Natural killer cell (primary cell): ENCODE measurements around the gene PTPRK. TPM values are rescaled to one million over a fixed set of nuclear protein-coding genes. Genes with fewer than 3 reads are reported as not detected.

ENCODE experiments used
- ATAC-seq, 3 donors: fragments of 150-1000 bp in 2 of 3; fragments of 200-7000 bp in 1 of 3; cut with Tn5 transposase; 1 replicate in 1 of 3; 2 replicates in 2 of 3; pipeline ENCODE4 v1.10.0; 2021; ENCODE audit warnings: mild to moderate bottlenecking in 2 of 3, moderate library complexity in 2 of 3
- DNase-seq, 2 donors: peaks; one replicate each; pipeline versions ENCODE4 v3.0.0 to v3.0.0-alpha.2; 2013 to 2021; ENCODE audit warnings: mixed read lengths in 1 of 2
- H3K27ac ChIP-seq: one replicate; pipeline ENCODE4 v1.5.1; 2013; ENCODE audit warnings: mild to moderate bottlenecking, low read length
- H3K27me3 ChIP-seq: one replicate; pipeline ENCODE4 v1.6.1; 2013; ENCODE audit warnings: low read length; ENCODE audit not compliant: control insufficient read depth, insufficient read depth
- H3K36me3 ChIP-seq: one replicate; pipeline ENCODE4 v1.6.1; 2013; ENCODE audit warnings: low read length; ENCODE audit not compliant: control insufficient read depth, insufficient read depth
- H3K4me1 ChIP-seq: one replicate; pipeline ENCODE4 v1.6.1; 2013; ENCODE audit warnings: low read length; ENCODE audit not compliant: control insufficient read depth, insufficient read depth
- H3K4me3 ChIP-seq: one replicate; pipeline ENCODE4 v1.5.1; 2013; ENCODE audit warnings: low read length
- H3K9me3 ChIP-seq: one replicate; pipeline ENCODE4 v1.6.1; 2013; ENCODE audit warnings: low read length; ENCODE audit not compliant: control insufficient read depth, insufficient read depth
- H3K27ac Mint-ChIP-seq, 2 donors: one replicate each; pipeline ENCODE4 v1.8.0; 2022; ENCODE audit warnings: mild to moderate bottlenecking in 2 of 2, mixed read lengths in 2 of 2, moderate library complexity in 1 of 2
- H3K27me3 Mint-ChIP-seq, 2 donors: one replicate each; pipeline ENCODE4 v1.8.0; 2022; ENCODE audit warnings: low read depth in 2 of 2, mixed read lengths in 2 of 2
- H3K36me3 Mint-ChIP-seq: one replicate; pipeline ENCODE4 v1.8.0; 2022; ENCODE audit warnings: mixed read lengths
- H3K4me1 Mint-ChIP-seq, 2 donors: one replicate each; pipeline ENCODE4 v1.8.0; 2022; ENCODE audit warnings: mixed read lengths in 2 of 2
- H3K4me3 Mint-ChIP-seq: one replicate; pipeline ENCODE4 v1.8.0; 2022; ENCODE audit warnings: mild to moderate bottlenecking, moderate library complexity, mixed read lengths
- H3K9me3 Mint-ChIP-seq, 2 donors: one replicate each; pipeline ENCODE4 v1.8.0; 2022; ENCODE audit warnings: mixed read lengths in 2 of 2
- CTCF ChIP-seq: fragments of 200-600 bp; IDR thresholded peaks from one replicate; pipeline ENCODE4 v1.8.0; 2022; ENCODE audit warnings: antibody characterized with exemption
- WGBS: methylation state at CpG from one replicate; pipeline ENCODE4 v1.1.7; 2013; ENCODE audit warnings: missing lambda C conversion rate; ENCODE audit not compliant: insufficient coverage; 5-methylcytosine and 5-hydroxymethylcytosine counted together
- intact Hi-C: fragments of 100-400 bp; cut with micrococcal nuclease; formaldehyde crosslinking; loops from one replicate; pipeline ENCODE4 v1.14.2; 2022
- total RNA-seq, 4 donors: library from RNA; stranded (reverse); fragments of 120-200 nt in 1 of 4; gene quantifications; one replicate each; pipeline versions ENCODE4 v1.2.3 to v1.2.4, GENCODE V29; 2013 to 2022

The PTPRK gene
- total RNA-seq, 3 donors from 2014 or later (not counting 1 experiment from before 2014, with no cell fraction given), result 0.14 to 1.2 (median 0.95) TPM

- no peaks in the 10 kb centered on the region for H3K4me1 ChIP-seq
- no peaks in the 10 kb centered on the region for H3K36me3 ChIP-seq
- Mint-ChIP-seq H3K9me3 (peaks cover 0 to 2% of the 10 kb centered on the region in 2 donors), H3K27ac (no peak overlapping the region), H3K4me3 (no peak overlapping the region), H3K27me3 (peaks cover 3 to 7% of the 10 kb centered on the region in 2 donors), H3K4me1 (no peaks in the 10 kb centered on the region), H3K36me3 (no peaks in the 10 kb centered on the region)
- H3K4me3 ChIP-seq, result no peak overlapping the region
- 18% methylated on average over 2 of the region's 2 CpGs for WGBS
- no peak for TF ChIP-seq CTCF
- intact Hi-C loops, result no loop called here
- no peak for ATAC-seq
- no peaks in the 10 kb centered on the region for H3K9me3 ChIP-seq
- DNase-seq, result no peak
- no peak overlapping the region for H3K27ac ChIP-seq
- no peaks in the 10 kb centered on the region for H3K27me3 ChIP-seq
Measured at GRCh38 chr6:128282961-128283360, 237.4 kb downstream of the PTPRK start.

GRCh38 chr6:128280960-128281359 lies 239.4 kb downstream of the PTPRK start:
- H3K36me3 ChIP-seq, result no peaks in the 10 kb centered on the region
- Mint-ChIP-seq H3K4me3 (no peak overlapping the region), H3K4me1 (no peaks in the 10 kb centered on the region), H3K36me3 (no peaks in the 10 kb centered on the region), H3K9me3 (no peaks in the 10 kb centered on the region), H3K27ac (no peak overlapping the region), H3K27me3 (no peaks in the 10 kb centered on the region)
- no peaks in the 10 kb centered on the region for H3K27me3 ChIP-seq
- no peaks in the 10 kb centered on the region for H3K9me3 ChIP-seq
- DNase-seq, result no peak
- H3K4me1 ChIP-seq, result no peaks in the 10 kb centered on the region
- H3K27ac ChIP-seq, result no peak overlapping the region
- intact Hi-C loops, result no loop called here
- TF ChIP-seq CTCF, result no peak
- 100% methylated on average over 1 of the region's 2 CpGs for WGBS
- no peak for ATAC-seq
- no peak overlapping the region for H3K4me3 ChIP-seq

- Histone ChIP-seq H3K27ac (no peak overlapping the region), H3K27me3 (no peaks in the 10 kb centered on the region), H3K9me3 (no peaks in the 10 kb centered on the region), H3K36me3 (no peaks in the 10 kb centered on the region), H3K4me1 (no peaks in the 10 kb centered on the region), H3K4me3 (no peak overlapping the region)
- DNase-seq (no peak), ATAC-seq (no peak)
- WGBS, result 89% methylated on average over 1 of the region's 1 CpG
- H3K4me3 Mint-ChIP-seq, result no peak overlapping the region
- H3K36me3 Mint-ChIP-seq, result no peaks in the 10 kb centered on the region
- intact Hi-C loops, result no loop called here
- H3K9me3 Mint-ChIP-seq, result no peaks in the 10 kb centered on the region
- no peaks in the 10 kb centered on the region for H3K4me1 Mint-ChIP-seq
- no peak for TF ChIP-seq CTCF
- H3K27me3 Mint-ChIP-seq, result no peaks in the 10 kb centered on the region
- H3K27ac Mint-ChIP-seq, result no peak overlapping the region
Measured at GRCh38 chr6:128280066-128280465, 240.3 kb downstream of the PTPRK start.

- Mint-ChIP-seq H3K27me3 (no peaks in the 10 kb centered on the region), H3K9me3 (no peaks in the 10 kb centered on the region), H3K4me1 (no peaks in the 10 kb centered on the region), H3K27ac (no peak overlapping the region), H3K36me3 (no peaks in the 10 kb centered on the region), H3K4me3 (no peak overlapping the region)
- Histone ChIP-seq H3K4me1 (no peaks in the 10 kb centered on the region), H3K27me3 (no peaks in the 10 kb centered on the region), H3K9me3 (no peaks in the 10 kb centered on the region), H3K36me3 (no peaks in the 10 kb centered on the region), H3K27ac (no peak overlapping the region), H3K4me3 (no peak overlapping the region)
- WGBS, result no CpG with 5 or more reads among the region's 1 CpG
- no peak for ATAC-seq
- TF ChIP-seq CTCF, result no peak
- DNase-seq, result no peak
- intact Hi-C loops, result no loop called here
Measured at GRCh38 chr6:128278836-128279235, 241.6 kb downstream of the PTPRK start.
